Gastrocnemius medialis (tissue), 4 donors: ENCODE measurements around the gene EHD2.

Experiments used
- POLR2A ChIP-seq, 2 donors: fragments of 450-650 bp; IDR thresholded peaks; one replicate each; pipeline ENCODE4 v1.6.1; 2017; ENCODE audit warnings: antibody characterized with exemption in 2 of 2, mild to moderate bottlenecking in 2 of 2, moderate library complexity in 2 of 2
- TF ChIP-seq, protein P1 (sequence below), 5 experiments: fragments of 450-650 bp in 3 of 5; fragments of 200-600 bp in 2 of 5; sonication (generic) in 2 of 5; IDR thresholded peaks in 4 of 5; conservative IDR thresholded peaks in 1 of 5; 1 replicate in 4 of 5; 2 replicates in 1 of 5; pipeline ENCODE4 v1.5.1; 2016 to 2019; ENCODE audit warnings: antibody characterized with exemption in 5 of 5, mild to moderate bottlenecking in 3 of 5, moderate library complexity in 3 of 5

DNA sequence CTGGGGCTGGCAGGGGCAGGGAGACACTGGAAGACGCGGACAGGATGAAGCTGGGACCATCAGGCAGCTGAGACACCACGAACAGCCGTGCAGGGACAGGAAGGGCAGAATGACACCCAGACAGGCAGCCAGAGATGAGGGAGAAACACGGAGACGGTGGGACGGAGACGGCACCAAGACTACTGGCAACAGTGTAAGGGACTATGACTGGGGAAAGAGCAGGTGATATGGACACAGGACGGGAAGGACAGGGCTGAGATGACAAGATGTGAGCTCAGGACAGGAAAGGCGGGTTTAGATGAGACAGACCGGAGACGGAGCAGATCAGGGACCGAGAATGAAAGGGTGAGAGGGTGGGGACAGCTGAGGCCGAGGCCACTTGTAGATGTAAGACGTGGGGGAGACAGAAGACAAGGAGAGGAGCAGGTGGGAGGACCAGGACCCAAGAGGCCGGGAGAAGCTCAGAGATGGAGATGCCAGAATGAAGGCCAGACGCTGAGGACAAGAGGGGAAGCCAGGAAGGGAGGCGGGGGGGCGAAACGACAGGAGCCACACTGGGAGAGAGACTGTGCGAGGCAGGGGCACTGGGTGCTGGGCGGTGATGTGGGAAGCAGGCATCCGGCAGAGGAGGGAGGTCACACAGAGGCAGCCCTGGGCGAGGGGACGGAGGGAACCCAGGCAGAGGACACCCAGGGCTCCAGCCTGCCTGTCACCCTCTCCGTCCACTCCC, 17.5 kb upstream of the EHD2 start:
- TF ChIP-seq, protein P1, sequence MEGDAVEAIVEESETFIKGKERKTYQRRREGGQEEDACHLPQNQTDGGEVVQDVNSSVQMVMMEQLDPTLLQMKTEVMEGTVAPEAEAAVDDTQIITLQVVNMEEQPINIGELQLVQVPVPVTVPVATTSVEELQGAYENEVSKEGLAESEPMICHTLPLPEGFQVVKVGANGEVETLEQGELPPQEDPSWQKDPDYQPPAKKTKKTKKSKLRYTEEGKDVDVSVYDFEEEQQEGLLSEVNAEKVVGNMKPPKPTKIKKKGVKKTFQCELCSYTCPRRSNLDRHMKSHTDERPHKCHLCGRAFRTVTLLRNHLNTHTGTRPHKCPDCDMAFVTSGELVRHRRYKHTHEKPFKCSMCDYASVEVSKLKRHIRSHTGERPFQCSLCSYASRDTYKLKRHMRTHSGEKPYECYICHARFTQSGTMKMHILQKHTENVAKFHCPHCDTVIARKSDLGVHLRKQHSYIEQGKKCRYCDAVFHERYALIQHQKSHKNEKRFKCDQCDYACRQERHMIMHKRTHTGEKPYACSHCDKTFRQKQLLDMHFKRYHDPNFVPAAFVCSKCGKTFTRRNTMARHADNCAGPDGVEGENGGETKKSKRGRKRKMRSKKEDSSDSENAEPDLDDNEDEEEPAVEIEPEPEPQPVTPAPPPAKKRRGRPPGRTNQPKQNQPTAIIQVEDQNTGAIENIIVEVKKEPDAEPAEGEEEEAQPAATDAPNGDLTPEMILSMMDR (IDR thresholded peaks at IDR 0.05 in 4 of 5, conservative IDR thresholded peaks at IDR 0.05 in 1 of 5), result no peak
- TF ChIP-seq POLR2A (IDR thresholded peaks at IDR 0.05), result no peak
